Mucosa of rectum (tissue), 2 donors: ENCODE data around the gene AMPH.

ENCODE experiments used
- H3K27ac ChIP-seq, 2 donors: one replicate each; pipeline ENCODE4 v1.7.0; 2013; ENCODE audit warnings: inconsistent platforms in 2 of 2, low read depth in 2 of 2, low read length in 2 of 2
- H3K27me3 ChIP-seq, 2 donors: one replicate each; pipeline ENCODE4 v1.7.0; 2013; ENCODE audit warnings: low read length in 2 of 2; ENCODE audit not compliant: control insufficient read depth in 2 of 2, insufficient read depth in 2 of 2
- H3K36me3 ChIP-seq, 2 donors: one replicate each; pipeline ENCODE4 v1.7.0; 2013; ENCODE audit warnings: low read length in 2 of 2; ENCODE audit not compliant: control insufficient read depth in 2 of 2, insufficient read depth in 2 of 2
- H3K4me1 ChIP-seq, 2 donors: one replicate each; pipeline ENCODE4 v1.7.0; 2013; ENCODE audit warnings: low read length in 2 of 2, mild to moderate bottlenecking in 1 of 2; ENCODE audit not compliant: control insufficient read depth in 2 of 2, insufficient read depth in 2 of 2
- H3K4me3 ChIP-seq, 2 donors: one replicate each; pipeline ENCODE4 v1.7.0; 2013; ENCODE audit warnings: low read length in 2 of 2
- H3K9ac ChIP-seq, 2 donors: one replicate each; pipeline ENCODE4 v1.7.0; 2013; ENCODE audit warnings: low read length in 2 of 2, low read depth in 1 of 2, mild to moderate bottlenecking in 1 of 2
- H3K9me3 ChIP-seq, 2 donors: one replicate each; pipeline ENCODE4 v1.7.0; 2013; ENCODE audit warnings: low read length in 2 of 2; ENCODE audit not compliant: control insufficient read depth in 2 of 2
- donor health status: healthy.
- donor health status: Normal muscosa, but diverticular disease.

The AMPH gene

DNA sequence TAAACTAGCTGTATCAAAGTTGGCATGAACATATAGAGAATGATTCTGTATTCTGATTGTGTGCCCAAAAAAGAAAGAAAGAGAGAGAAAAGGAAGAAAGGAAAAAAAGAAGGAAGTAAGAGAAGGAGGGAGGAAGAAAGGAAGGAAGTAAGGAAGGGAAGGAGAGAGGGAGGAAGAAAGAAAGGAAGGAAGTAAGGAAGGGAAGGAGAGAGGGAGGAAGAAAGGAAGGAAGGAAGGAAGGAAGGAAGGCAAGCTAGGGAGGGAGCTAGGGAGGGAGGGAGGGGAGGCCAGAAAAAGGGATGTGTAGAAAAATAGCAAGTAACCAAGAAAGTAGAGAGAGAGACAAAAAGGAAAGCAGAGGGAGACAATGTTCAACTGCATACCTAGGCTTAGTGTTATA, 297.0 kb downstream of the AMPH start:
- Histone ChIP-seq H3K27ac (no peak overlapping the region), H3K4me3 (no peak overlapping the region), H3K36me3 (no peaks in the 10 kb centered on the region), H3K9me3 (no peaks in the 10 kb centered on the region), H3K27me3 (no peaks in the 10 kb centered on the region), H3K9ac (no peak overlapping the region), H3K4me1 (peaks cover 6 to 7% of the 10 kb centered on the region in 2 donors)
